Neural cell (in vitro differentiated cells): ENCODE data around the gene ZCCHC3. TPM values are rescaled to one million over a fixed set of nuclear protein-coding genes. Genes with fewer than 3 reads are reported as not detected.

Experiments
- H2AFZ ChIP-seq: fragments of 200-600, 300-800 bp; sonication (generic), shearing (Covaris generic); 2 replicates; pipeline ENCODE4 v1.6.0; 2014; ENCODE audit warnings: low read depth, mild to moderate bottlenecking, antibody characterized with exemption, low read length, moderate library complexity
- H3F3A ChIP-seq: fragments of 200-600 bp; shearing (Covaris generic); 2 replicates; pipeline ENCODE4 v1.6.1; 2016; ENCODE audit warnings: mild to moderate bottlenecking, moderate library complexity, mixed read lengths, antibody characterized with exemption, low read length; ENCODE audit not compliant: insufficient read depth, poor library complexity, severe bottlenecking
- H3K27ac ChIP-seq: fragments of 200-600, 300-800 bp; sonication (generic), shearing (Covaris generic); 2 replicates; pipeline ENCODE4 v1.5.1; 2014; ENCODE audit warnings: mild to moderate bottlenecking, low read length, moderate library complexity
- H3K27me3 ChIP-seq: fragments of 300-800, 200-600 bp; sonication (generic), shearing (Covaris generic); 2 replicates; pipeline ENCODE4 v1.6.0; 2014; ENCODE audit warnings: mild to moderate bottlenecking, low read depth, low read length, moderate library complexity; ENCODE audit not compliant: insufficient read depth
- H3K36me3 ChIP-seq: fragments of 300-800, 200-600 bp; sonication (generic), shearing (Covaris generic); 2 replicates; pipeline ENCODE4 v1.5.1; 2014; ENCODE audit warnings: mild to moderate bottlenecking, antibody characterized with exemption, low read length, moderate library complexity; ENCODE audit not compliant: insufficient read depth
- H3K4me2 ChIP-seq: fragments of 300-800, 200-600 bp; sonication (generic), shearing (Covaris generic); 2 replicates; pipeline ENCODE4 v1.6.0; 2014; ENCODE audit warnings: mild to moderate bottlenecking, low read length
- H3K4me3 ChIP-seq: fragments of 300-800, 200-600 bp; sonication (generic), shearing (Covaris generic); 2 replicates; pipeline ENCODE4 v1.5.1; 2014; ENCODE audit warnings: mild to moderate bottlenecking, low read length, moderate library complexity
- H3K79me2 ChIP-seq: fragments of 200-600 bp; shearing (Covaris generic); replicated peaks from 2 replicates; pipeline ENCODE4 v1.6.0; 2014; ENCODE audit warnings: mild to moderate bottlenecking, low read length, moderate library complexity; ENCODE audit not compliant: insufficient read depth
- H3K9ac ChIP-seq: fragments of 300-800, 200-600 bp; sonication (generic), shearing (Covaris generic); 2 replicates; pipeline ENCODE4 v1.6.1; 2016; ENCODE audit warnings: mild to moderate bottlenecking, low read length, mixed read lengths
- H3K9me2 ChIP-seq: fragments of 200-600 bp; shearing (Covaris generic); 2 replicates; pipeline ENCODE4 v1.6.1; 2016; ENCODE audit warnings: mild to moderate bottlenecking, low read length, mixed read lengths; ENCODE audit not compliant: insufficient read depth
- H3K9me3 ChIP-seq: fragments of 200-600, 300-800 bp; sonication (generic), shearing (Covaris generic); 2 replicates; pipeline ENCODE4 v1.6.1; 2016; ENCODE audit warnings: mild to moderate bottlenecking, mixed run types, low read length, moderate library complexity, mixed read lengths
- H4K20me1 ChIP-seq: fragments of 200-600 bp; shearing (Covaris generic); 2 replicates; pipeline ENCODE4 v1.6.1; 2016; ENCODE audit warnings: mild to moderate bottlenecking, mixed run types; ENCODE audit not compliant: insufficient read depth
- CTCF ChIP-seq: fragments of 450-650 bp; IDR thresholded peaks from 2 replicates; pipeline ENCODE4 v1.5.1; 2014; ENCODE audit warnings: antibody characterized with exemption, mild to moderate bottlenecking, moderate library complexity; ENCODE audit not compliant: poor library complexity, severe bottlenecking
- EP300 ChIP-seq: fragments of 450-650 bp; conservative IDR thresholded peaks from 2 replicates; pipeline ENCODE4 v1.6.1; 2014; ENCODE audit warnings: antibody characterized with exemption, mild to moderate bottlenecking, moderate library complexity; ENCODE audit not compliant: poor library complexity, severe bottlenecking
- EZH2 ChIP-seq: fragments of 200-600, 300-800 bp; shearing (Covaris generic), sonication (generic); IDR thresholded peaks from 2 replicates; pipeline ENCODE4 v1.6.1; 2014; ENCODE audit warnings: antibody characterized with exemption, low read length, borderline replicate concordance, mild to moderate bottlenecking; ENCODE audit not compliant: insufficient read depth, poor library complexity, severe bottlenecking
- MXI1 ChIP-seq: fragments of 450-650 bp; conservative IDR thresholded peaks from 2 replicates; pipeline ENCODE4 v1.6.1; 2014; ENCODE audit warnings: antibody characterized with exemption, mild to moderate bottlenecking; ENCODE audit not compliant: poor library complexity, severe bottlenecking
- POLR2AphosphoS5 ChIP-seq: IDR thresholded peaks from 2 replicates; pipeline ENCODE4 v1.6.1; 2012
- RAD21 ChIP-seq: fragments of 450-650 bp; conservative IDR thresholded peaks from 2 replicates; pipeline ENCODE4 v1.6.1; 2014; ENCODE audit warnings: antibody characterized with exemption, mild to moderate bottlenecking, moderate library complexity
- REST ChIP-seq: IDR thresholded peaks from 2 replicates; pipeline ENCODE4 v1.6.1; 2012; ENCODE audit warnings: borderline replicate concordance
- SMC3 ChIP-seq: fragments of 450-650 bp; conservative IDR thresholded peaks from 2 replicates; pipeline ENCODE4 v1.6.1; 2014; ENCODE audit warnings: antibody characterized with exemption, mild to moderate bottlenecking, moderate library complexity; ENCODE audit not compliant: poor library complexity
- TAF1 ChIP-seq: IDR thresholded peaks from 2 replicates; pipeline ENCODE4 v1.6.1; 2012; ENCODE audit warnings: low read depth
- polyA plus RNA-seq: library from polyadenylated mRNA; depleted of rRNA; stranded (reverse); fragments of >200 nt; gene quantifications from 2 replicates; pipeline ENCODE4 v1.2.3, GENCODE V29; 2014

ZCCHC3 gene
- polyA plus RNA-seq, 1 donor from 2014 or later: 15.5 TPM

DNA sequence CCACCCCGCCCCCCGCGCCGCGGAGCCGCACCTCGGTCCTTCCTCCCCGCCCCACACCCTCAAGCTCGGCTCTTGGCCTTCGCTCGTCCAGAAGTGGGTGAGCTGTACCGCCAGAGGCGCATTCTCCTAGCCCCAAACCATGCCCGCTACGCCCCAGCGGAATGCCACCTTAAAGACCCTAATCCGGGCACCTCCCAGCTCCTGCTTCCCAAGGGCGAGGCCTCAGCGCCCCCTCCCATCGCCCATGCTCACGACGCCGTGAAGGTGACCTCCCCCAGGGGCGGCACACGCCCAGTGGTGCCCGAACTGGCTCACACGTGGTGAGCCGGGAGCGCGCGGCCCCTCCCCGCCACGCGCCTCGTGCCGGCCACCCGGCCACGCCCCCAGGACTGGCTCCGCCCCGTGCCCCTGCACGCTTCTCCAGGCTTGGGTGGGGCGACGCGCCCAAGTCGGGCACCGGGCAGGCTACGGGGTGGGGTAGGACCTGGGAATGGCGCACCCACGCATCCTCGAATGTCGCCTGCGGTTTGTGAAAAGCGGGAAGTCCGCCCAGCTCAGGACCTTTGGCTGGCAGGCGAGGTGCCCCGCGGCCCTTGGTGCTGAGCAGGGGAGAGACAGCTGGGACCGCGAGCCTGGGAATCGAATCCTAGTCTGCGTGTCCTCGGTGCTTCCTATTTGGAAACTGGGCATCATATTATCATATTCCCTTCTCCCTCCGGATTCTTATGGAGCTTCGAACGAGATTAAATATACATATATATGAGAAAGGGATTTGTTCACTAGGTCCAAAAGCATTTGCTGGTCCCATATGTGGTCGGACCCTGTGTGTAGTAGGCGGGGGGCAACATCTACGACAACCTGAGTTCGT lies 27.0 kb downstream of the ZCCHC3 start:
- Histone ChIP-seq H3F3A (peaks cover 8% of the 10 kb centered on the region), H2AFZ (peak overlapping the region; percentile 41), H3K4me3 (peak overlapping the region; percentile 92), H3K9me2 (no peaks in the 10 kb centered on the region), H3K9ac (peak overlapping the region; percentile 78), H3K79me2 (peaks cover 17% of the 10 kb centered on the region), H3K36me3 (no peaks in the 10 kb centered on the region), H4K20me1 (peaks cover 8% of the 10 kb centered on the region), H3K9me3 (no peaks in the 10 kb centered on the region), H3K4me2 (peak overlapping the region; percentile 98), H3K27me3 (no peaks in the 10 kb centered on the region), H3K27ac (peak overlapping the region; percentile 91)
- TF ChIP-seq CTCF: peak; percentile 60
- TF ChIP-seq EP300: no peak
- peak; percentile 26 for TF ChIP-seq SMC3
- no peak for TF ChIP-seq EZH2
- peak; percentile 26 for TF ChIP-seq TAF1
- TF ChIP-seq REST: peak; percentile 56
- TF ChIP-seq MXI1: peak; percentile 99
- peak; percentile 14 for TF ChIP-seq RAD21
- TF ChIP-seq POLR2AphosphoS5: peak; percentile 51

DNA sequence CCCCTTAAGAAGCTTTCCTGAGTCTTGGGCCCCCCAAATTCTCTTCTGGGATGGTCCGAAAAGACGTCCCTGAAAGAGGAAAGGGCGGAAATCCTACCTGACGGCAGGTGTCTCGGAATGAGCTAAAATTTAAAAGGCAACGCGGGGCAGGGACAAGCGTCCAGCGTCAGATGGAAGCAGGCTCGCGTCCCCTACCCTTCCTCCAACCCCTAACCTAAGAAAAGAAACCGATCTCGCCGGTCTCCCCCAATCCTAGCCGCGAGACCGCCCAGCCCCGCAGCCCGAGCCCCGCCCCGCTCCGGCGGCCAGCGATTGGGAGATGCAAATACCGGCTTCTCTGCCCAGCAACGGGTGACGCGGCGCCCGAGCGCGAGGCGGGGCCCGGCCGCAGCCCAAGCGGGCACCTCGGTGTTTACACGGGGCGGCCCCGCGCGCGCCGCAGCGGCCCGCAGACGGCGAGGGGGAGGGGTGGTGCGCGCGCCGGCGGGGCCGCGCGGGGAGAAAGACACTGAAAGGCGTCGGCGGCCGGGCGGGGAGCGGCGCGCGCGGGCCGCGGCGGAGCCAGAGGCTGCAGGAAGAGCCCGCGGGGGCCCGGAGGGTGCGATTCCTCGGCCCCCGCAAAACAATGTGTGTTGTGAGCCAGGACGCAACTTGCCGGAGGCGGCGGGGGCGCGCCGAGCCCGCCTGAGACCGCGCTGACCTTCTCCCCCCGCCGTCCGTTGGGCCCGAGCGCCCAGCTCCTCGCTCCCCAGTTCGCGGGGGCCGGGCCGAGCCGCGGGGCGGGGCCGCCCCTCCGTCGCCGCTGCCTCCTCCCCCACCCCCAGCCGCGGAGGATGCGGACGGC lies 27.9 kb downstream of the ZCCHC3 start, which contains the start of gene SOX12:
Gene SOX12 (plus strand): TSS at position 508 of the 844 bp plus-strand sequence. CDS start 373 bp downstream, outside the sequence.
- Histone ChIP-seq H3K27me3 (no peaks in the 10 kb centered on the region), H3K27ac (peak within 1 kb of the TSS; percentile 91), H2AFZ (peak within 1 kb of the TSS; percentile 41), H3F3A (peaks cover 10% of the 10 kb centered on the region), H3K9ac (peak within 1 kb of the TSS; percentile 94), H3K9me3 (no peaks in the 10 kb centered on the region), H3K79me2 (peaks cover 17% of the 10 kb centered on the region), H3K4me3 (peak within 1 kb of the TSS; percentile 98), H3K4me2 (peak within 1 kb of the TSS; percentile 98), H3K9me2 (no peaks in the 10 kb centered on the region), H3K36me3 (no peaks in the 10 kb centered on the region), H4K20me1 (peaks cover 16% of the 10 kb centered on the region)
- TF ChIP-seq CTCF (no peak), POLR2AphosphoS5 (peak; percentile 75), TAF1 (peak; percentile 46), EP300 (peak; percentile 88), SMC3 (peak; percentile 13), MXI1 (no peak), EZH2 (no peak), REST (no peak), RAD21 (no peak)
